GM21529 (cell line): ENCODE results near the gene CYTIP.
"Not testable (repeated sequence)": the region's sequence is repeated elsewhere in the genome, so short reads cannot be mapped to it uniquely, and the experiment has no call there.

Experiments used
- ATAC-seq: cut with Tn5 transposase; IDR thresholded peaks from one replicate; pipeline ENCODE4 v1.9.1; 2021; ENCODE audit not compliant: unreplicated experiment

The CYTIP gene

GRCh38 chr2:157427003-157427921 lies 16.6 kb downstream of the CYTIP start:
- no peak for ATAC-seq

GRCh38 chr2:157426477-157426994 lies 17.4 kb downstream of the CYTIP start:
- no peak for ATAC-seq

GRCh38 chr2:157424374-157424773 lies 19.5 kb downstream of the CYTIP start:
- no peak for ATAC-seq

- no peak for ATAC-seq
Observed at GRCh38 chr2:157421964-157422363, 21.9 kb downstream of the CYTIP start.

GRCh38 chr2:157421331-157421944 lies 22.5 kb downstream of the CYTIP start:
- no peak for ATAC-seq

- no peak for ATAC-seq
Observed at GRCh38 chr2:157420771-157421323, 23.0 kb downstream of the CYTIP start.

GRCh38 chr2:157419031-157419575 lies 24.8 kb downstream of the CYTIP start:
- ATAC-seq = no peak

- no peak for ATAC-seq
Observed at GRCh38 chr2:157418239-157418641, 25.6 kb downstream of the CYTIP start.

- no peak for ATAC-seq
Observed at GRCh38 chr2:157415591-157416101, 28.2 kb downstream of the CYTIP start.

- peak; percentile 24 for ATAC-seq
Observed at GRCh38 chr2:157414050-157414449, 29.8 kb downstream of the CYTIP start.

GRCh38 chr2:157413326-157414035 lies 30.4 kb downstream of the CYTIP start:
- ATAC-seq = peak; percentile 86

GRCh38 chr2:157411624-157412336 lies 32.1 kb downstream of the CYTIP start:
- ATAC-seq = no peak

- not testable (repeated sequence) for ATAC-seq
Observed at GRCh38 chr2:157405398-157405797, 38.5 kb downstream of the CYTIP start.

GRCh38 chr2:157404363-157404762 lies 39.5 kb downstream of the CYTIP start:
- ATAC-seq = peak; percentile 98

- ATAC-seq = not testable (repeated sequence)
Observed at GRCh38 chr2:157402801-157403485, 40.9 kb downstream of the CYTIP start.

GRCh38 chr2:157395811-157396210 lies 48.1 kb downstream of the CYTIP start:
- no peak for ATAC-seq

- no peak for ATAC-seq
Observed at GRCh38 chr2:157394928-157395327, 49.0 kb downstream of the CYTIP start.

GRCh38 chr2:157393348-157393747 lies 50.5 kb downstream of the CYTIP start:
- no peak for ATAC-seq

- no peak for ATAC-seq
Observed at GRCh38 chr2:157388827-157389226, 55.1 kb downstream of the CYTIP start.
